ENCODE measurements around the gene SEL1L.
"Not testable (repeated sequence)": the region's sequence is repeated elsewhere in the genome, so short reads cannot be mapped to it uniquely, and the experiment has no call there.

Gene SEL1L

DNA sequence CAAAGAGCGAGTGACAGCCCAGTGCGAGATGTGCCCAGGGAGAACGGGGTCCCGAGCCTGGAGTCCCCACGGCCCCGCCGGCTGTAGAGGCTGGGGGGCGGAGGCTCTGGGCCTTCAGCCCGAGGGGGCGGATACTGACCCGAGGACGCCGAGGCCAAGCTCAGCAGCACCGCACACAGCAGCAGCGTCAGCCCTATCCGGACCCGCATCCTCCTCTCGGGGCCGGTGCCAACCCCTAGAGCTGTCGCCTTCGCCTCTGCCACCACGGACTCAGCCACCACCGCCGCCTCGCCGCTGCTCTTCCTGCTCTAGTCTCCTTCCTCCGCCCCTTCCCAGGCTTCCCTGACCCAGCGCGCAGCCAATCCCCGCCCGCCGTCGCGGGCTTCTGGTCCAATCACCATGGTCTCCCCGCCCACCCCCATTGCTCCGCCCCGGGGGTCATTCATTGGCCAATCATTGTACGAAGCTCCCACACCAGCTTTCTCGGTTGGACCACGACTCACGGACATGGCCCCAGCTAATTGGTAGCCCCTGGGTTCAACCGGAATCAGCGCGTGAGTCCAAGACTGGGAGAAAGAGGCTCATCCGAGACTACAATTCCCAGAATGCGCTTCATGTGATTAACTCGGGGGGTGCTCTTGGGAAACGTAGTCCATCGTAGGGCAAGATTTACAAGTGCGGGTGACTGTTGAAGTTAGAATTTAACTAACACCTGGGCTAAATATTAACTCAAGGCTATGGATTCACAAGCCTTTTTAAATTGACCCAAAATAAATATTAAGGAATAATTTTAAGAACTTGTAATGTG, at the start of gene SEL1L:
SEL1L (minus strand) TSS at position 318 of the 808 bp plus-strand sequence; CDS start at position 209, 109 bp downstream.
- DNase-seq, result peak; percentile 100

GRCh38 chr14:81582420-81582819, 48.8 kb upstream of the SEL1L start:
- no peak for DNase-seq

DNA sequence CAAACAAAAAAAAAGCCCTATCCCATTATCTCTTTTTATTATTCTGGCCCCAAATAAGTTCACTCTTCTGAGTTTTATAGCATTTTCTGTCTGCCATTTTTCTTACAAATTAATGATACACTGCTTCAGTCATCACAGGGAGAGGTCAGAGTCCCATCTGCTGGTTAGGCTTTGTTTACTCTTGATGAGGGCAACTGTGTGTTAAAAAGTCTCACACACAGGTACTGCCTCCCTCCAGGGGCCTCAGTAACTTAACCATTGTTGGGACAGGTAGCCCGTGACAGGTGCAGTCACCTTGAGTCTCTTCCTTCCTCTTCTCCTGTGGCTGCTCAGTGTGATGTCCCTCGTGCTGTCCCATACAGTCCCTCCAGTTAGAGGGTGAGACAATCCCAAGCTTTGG, 45.5 kb upstream of the SEL1L start:
- DNase-seq, result no peak

- DNase-seq, result no peak
These were observed 37.8 kb upstream of the SEL1L start for GRCh38 chr14:81571437-81571836.

GRCh38 chr14:81567302-81567701, 33.6 kb upstream of the SEL1L start:
- DNase-seq, result no peak

GRCh38 chr14:81565441-81566290, 32.0 kb upstream of the SEL1L start:
- no peak for DNase-seq

DNA sequence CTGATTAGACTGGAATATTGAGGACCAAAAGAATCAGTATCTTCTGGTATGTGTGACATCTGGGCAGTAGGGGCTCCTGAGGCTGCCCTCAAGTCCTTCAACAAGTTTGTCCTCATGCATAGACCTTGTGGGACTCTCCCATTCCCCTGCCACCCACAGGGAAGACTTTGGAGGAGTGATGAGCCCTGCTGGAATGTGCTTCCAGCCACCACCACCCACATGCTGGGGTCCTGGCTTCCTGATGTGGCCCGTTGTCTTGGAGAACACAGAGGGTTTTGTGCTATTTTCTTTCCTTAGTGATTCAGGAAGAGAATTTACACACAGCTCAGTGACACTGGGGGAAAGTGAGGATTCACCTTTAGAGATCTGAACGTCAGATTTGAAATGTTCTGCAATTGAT, 29.2 kb upstream of the SEL1L start:
- DNase-seq, result no peak

- DNase-seq, result no peak
These were observed 27.6 kb upstream of the SEL1L start for GRCh38 chr14:81561084-81561775.

DNA sequence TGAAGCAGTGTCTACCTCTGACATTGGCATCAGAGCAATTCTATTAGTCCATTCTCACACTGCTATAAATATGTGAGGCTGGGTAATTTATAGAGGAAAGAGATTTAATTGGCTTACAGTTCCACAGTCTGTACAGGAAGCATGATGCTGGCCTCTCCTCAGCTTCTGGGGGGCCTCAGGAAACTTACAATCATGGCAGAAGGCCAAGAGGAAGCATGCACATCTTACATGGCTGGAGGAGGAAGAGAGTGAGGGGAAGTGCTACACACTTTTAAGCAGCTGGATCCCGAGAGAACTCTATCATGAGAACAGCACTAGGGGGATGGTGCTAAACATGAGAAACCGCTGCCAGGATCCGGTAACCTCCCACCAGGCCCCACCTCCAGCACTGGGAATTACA, 25.7 kb upstream of the SEL1L start:
- DNase-seq, result no peak

- DNase-seq, result no peak
These were observed 23.5 kb upstream of the SEL1L start for GRCh38 chr14:81557146-81557545.

GRCh38 chr14:81555684-81556083, 22.0 kb upstream of the SEL1L start:
- DNase-seq, result no peak

DNA sequence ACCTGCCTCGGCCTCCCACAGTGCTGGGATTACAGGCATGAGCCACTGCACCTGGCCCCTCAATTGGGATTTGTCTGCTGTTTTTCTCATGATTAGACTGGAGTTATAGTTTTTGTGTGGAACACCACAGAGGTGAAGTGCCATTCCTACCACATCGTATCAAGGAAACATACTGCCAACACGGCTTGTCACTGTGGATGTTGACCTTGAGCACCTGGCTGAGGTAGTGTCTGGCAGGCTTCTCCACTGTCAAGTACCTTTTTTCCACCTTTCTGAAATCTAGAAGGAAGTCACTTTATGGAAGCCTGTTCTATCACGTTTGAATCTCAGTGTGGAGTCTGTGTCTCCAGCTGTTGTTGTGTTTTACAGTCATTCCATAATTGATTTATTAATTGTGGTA, 21.4 kb upstream of the SEL1L start:
- no peak for DNase-seq

- no peak for DNase-seq
These were observed 17.8 kb upstream of the SEL1L start for GRCh38 chr14:81551471-81551870.

DNA sequence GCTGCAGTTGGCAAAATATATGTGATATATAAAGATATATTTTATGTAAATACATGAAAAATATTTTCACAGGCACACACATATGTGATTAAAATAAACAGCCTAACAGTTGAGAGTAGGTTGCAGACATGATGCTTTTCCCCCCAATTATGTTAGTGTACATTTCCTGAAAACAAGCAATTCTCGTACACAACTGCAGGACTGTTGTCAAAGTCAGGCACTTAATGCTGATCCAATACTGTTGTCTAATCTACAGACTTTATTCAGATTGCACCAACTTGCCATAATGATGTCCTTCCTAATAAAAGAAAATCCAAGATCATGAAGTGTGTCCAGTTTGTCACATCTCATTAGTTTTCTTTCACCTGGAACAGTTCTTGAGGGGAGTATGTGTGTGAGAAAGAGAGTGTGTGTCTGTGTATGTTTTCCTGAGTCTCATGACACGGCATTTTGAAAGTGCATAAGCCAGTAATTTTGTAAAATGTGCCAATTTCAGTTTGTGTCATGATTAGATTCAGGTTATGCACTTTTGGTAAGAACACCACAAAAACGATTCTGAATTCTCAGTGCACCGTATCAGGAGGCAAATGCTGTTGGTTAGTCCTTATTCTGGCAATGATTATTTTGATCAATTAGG, 16.5 kb upstream of the SEL1L start:
- no peak for DNase-seq

DNA sequence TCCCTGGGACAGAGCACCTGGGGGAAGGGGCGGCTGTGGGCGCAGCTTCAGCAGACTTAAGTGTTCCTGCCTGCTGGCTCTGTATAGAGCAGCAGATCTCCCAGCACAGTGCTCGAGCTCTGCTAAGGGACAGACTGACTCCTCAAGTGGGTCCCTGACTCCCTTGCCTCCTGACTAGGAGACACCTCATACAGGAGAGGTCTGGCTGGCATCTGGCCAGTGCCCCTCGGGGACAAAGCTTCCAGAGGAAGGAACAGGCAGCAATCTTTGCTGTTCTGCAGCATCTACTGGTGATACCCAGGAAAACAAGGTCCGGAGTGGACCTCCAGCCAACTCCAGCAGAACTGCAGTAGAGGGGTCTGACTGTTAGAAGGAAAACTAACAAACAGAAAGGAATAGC, 7.6 kb upstream of the SEL1L start:
- DNase-seq, result not testable (repeated sequence)

- DNase-seq, result no peak
These were observed 3.5 kb upstream of the SEL1L start for GRCh38 chr14:81537193-81537592.

GRCh38 chr14:81536241-81536771, 2.7 kb upstream of the SEL1L start:
- DNase-seq, result no peak

DNA sequence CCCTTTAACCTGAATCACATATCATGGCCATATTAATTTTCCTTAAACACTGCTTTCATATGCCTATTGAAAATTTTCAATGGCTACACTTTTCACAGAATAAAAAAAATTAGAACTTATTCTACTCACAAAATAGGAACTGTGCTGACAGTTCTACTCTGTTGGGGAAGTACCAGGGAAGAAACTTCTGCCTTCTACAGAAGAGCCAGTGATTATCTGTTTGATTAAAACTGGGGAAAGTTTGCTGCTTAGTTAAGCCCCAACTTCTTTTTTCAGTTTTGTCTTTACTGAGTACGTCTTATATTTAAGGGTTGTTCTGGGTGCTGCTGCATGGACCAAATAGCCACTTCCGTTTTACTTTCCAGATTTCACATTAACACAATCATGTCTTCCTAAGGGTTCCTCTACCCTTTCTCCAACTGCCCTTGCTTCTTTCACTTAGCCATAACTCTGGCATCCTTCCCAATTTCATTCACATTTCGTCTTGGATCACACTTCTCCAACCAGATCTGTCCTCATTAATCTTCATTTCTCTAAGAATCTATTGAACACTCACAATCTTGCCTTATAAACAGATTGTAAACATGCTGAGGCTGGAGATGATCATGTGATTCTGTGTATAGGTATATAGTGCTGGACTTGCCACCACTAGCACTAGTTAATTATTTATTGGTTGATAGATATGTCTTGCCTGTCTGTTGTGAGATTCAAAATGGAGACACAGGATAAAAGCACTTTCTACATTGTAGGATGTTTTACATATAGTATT, 1.9 kb upstream of the SEL1L start:
- DNase-seq, result no peak

DNA sequence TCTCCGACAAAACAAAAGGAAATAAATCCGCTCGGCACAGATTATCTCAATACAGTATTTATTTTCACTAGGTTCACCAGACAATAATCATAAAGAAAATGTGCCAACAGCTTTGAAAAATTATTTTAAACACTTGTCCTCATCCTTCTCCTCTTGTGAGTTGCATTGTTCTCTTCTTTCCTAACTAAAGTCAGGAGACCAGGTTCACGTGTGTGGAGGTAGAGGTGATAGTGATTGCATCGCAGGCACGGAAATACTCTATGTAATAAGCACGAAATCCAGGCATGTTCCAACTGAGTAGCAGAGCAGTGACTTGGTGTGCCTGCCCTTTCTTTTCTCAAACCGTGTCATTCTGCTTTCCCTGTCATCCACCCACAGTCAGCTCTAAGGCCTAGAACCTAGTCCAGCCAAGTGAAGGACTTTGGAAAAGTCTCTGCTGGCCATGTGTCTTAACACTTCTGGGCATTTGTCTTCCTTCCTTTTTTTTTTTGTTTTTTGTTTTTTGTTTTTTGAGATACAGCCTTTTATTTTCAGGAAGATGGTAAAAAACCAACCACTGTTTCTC, 939 bp upstream of the SEL1L start:
- DNase-seq, result no peak

DNA sequence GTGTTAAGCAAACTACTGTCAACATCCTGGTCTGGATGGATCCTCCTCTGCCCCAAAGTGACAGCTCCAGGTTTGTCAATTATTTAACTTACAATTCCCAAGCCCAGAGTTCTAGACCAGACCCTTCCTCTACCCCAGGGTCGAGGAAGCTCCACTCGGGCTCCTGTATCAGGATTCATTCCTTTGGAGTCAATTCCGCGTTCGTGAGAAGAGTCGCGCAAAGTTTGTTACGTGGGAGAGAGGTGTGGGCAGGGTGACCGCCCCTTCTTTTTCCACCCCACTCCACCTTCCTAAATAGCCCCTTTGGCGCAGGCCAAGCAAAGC, 479 bp downstream of the SEL1L start:
- no peak for DNase-seq

DNA sequence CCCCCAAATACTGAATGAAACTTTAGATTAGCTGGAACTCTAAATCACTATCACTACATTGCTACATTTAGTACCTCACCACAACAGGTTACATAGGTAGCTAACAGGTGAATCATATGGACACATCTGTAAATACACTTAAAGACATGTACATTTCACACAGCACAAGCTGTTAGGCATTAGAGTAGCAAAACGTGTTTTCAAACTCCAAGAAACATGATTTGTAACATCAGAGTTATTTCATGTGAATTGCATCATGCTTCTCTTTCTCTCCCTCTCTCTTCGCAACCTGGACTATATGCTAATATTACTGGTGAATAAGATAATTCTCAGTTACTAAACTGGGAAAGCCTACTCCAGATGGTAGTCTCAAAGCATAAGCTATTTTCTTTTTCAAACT, 4.3 kb downstream of the SEL1L start:
- DNase-seq, result no peak

DNA sequence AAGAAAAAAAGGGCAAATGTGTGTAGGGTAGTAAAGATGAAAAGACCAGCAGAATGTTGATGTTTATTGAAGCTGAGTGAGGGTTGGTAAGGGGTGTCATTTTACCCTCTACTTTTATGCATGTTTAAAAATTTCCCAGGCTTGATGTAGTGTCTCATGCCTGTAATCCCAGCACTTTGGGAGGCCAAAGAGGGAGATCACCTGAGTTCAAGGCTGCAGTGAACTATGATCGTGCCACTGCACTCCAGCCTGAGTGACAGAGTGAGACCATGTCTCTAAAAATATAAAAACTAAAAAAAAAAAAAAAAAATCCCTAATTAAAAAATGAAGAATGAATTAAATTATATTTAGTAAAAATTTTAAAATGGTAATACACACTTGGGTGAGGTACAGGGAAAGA, 8.5 kb downstream of the SEL1L start:
- no peak for DNase-seq
